ENCODE measurements around the gene MBD5.

MBD5 gene

GRCh38 chr2:148194882-148195281 lies 174.0 kb downstream of the MBD5 start:
- no peak for DNase-seq (ENCODE audit: low read depth, low spot score)
- no peak overlapping the region for H3K4me3 ChIP-seq (ENCODE audit: low read length)

DNA sequence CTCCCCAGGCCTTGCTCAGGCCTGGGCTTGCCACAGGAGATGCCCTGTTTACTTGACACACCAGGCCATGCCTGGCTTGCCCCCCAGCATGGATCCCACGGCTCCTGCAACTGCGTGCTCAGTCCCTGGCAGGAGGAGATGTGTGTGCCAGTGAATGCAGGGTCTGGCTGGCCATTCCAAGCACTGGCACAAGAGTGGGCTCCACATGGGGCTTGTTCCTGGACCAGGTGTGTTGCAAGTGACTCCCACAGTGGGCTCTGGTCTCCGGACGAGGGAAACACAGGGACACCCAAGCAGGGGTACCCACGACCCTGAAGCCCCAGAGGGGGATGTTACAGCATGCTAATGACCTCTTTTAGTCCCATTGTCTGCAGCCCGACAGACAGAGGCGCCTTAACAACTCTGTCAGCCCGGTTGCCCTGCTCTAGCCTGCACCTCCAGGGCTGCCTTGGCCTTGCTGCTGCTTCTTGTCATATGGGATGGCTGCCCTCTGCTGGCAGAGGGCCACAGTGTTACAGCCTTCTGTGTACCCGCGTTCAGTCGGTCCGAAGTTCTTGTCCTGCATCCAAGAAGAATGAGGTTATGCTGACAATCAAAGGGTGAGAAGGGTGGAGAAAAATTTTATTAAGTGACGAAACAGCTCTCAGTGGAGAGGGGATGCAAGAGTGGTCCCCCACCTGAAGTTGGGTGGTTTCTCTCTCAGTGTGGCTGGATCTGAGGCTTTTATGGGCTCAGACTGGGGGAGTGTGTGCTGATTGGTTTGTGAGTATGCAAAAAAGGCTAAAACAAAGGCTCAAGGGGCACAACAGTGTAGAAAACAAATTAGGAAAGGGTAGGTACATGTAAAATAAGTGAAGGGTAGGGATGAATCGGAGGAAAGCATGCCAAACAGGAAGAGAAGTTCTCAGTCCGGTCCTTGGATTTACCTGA lies 180.4 kb downstream of the MBD5 start:
- peak; percentile 45 for DNase-seq (ENCODE audit: low read depth, low spot score)
- H3K4me3 ChIP-seq (ENCODE audit: low read length), result no peak overlapping the region

DNA sequence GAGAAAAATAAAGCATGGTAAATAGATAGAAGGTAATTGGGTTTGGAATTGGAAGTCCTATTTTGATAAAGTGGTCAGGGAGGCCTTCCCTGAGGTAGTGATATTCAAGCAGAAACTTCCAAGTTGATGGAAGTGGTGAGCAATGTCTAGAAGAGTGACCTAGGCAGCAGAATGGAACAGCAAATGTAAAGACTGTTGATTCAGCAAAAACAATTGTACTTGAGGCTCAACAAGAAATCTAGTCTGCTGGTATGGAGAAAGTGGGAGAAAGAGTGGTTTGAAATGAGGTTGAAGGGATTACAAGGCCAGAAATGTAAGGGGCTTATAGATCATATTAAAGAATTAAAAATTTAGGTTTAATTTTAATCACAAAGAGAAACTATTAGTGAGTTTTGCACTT lies 181.3 kb downstream of the MBD5 start:
- no peak overlapping the region for H3K4me3 ChIP-seq (ENCODE audit: low read length)
- DNase-seq (ENCODE audit: low read depth, low spot score), result no peak

DNA sequence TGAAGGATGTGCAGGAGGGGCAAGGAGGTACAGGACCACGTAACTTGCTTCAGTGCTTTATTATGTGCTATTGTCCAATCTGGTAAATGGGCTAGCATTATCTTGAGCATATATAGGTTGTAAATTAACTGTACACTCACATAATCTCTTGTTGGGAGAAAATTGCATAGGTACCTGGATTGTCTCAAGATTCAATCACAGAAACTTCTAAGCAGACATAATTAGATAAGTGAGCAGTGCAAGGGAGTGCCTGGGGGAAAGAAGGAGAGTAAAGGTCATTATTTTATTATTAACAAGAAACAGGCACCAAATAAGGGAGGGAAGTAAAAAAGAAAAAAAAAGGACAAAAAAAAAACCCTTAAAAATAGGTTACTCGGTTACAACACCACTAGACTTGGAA lies 186.2 kb downstream of the MBD5 start:
- no peak for DNase-seq (ENCODE audit: low read depth, low spot score)
- no peak overlapping the region for H3K4me3 ChIP-seq (ENCODE audit: low read length)

DNA sequence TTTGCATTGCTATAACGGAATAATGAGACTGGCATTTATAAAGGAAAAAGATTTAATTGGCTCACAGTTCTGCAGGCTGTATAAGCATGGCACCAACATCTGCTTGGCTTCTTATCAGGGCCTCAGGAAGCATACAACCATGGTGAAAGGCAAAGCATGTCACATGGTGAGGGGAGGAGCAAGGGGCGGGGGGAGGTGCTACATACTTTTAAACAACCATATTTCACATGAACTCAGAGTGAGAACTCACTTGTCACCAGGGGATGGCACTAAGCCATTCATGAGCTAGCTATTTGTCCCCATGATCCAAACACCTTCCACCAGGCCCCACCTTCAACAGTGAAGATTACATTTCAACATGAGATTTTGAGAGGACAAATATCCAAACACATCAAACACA lies 188.7 kb downstream of the MBD5 start:
- H3K4me3 ChIP-seq (ENCODE audit: low read length), result no peak overlapping the region
- DNase-seq (ENCODE audit: low read depth, low spot score), result peak; percentile 19

GRCh38 chr2:148218326-148219075 lies 197.6 kb downstream of the MBD5 start:
- no peak for DNase-seq (ENCODE audit: low read depth, low spot score)
- no peak overlapping the region for H3K4me3 ChIP-seq (ENCODE audit: low read length)

GRCh38 chr2:148221166-148221565 lies 200.3 kb downstream of the MBD5 start:
- no peak for DNase-seq (ENCODE audit: low read depth, low spot score)
- H3K4me3 ChIP-seq (ENCODE audit: low read length), result no peak overlapping the region

- DNase-seq (ENCODE audit: low read depth, low spot score), result no peak
- no peak overlapping the region for H3K4me3 ChIP-seq (ENCODE audit: low read length)
Measured at GRCh38 chr2:148221926-148222325, 201.0 kb downstream of the MBD5 start.

GRCh38 chr2:148231858-148232257 lies 211.0 kb downstream of the MBD5 start:
- no peak overlapping the region for H3K4me3 ChIP-seq (ENCODE audit: low read length)
- DNase-seq (ENCODE audit: low read depth, low spot score), result no peak

GRCh38 chr2:148234143-148234542 lies 213.3 kb downstream of the MBD5 start:
- DNase-seq (ENCODE audit: low read depth, low spot score), result no peak
- no peak overlapping the region for H3K4me3 ChIP-seq (ENCODE audit: low read length)

DNA sequence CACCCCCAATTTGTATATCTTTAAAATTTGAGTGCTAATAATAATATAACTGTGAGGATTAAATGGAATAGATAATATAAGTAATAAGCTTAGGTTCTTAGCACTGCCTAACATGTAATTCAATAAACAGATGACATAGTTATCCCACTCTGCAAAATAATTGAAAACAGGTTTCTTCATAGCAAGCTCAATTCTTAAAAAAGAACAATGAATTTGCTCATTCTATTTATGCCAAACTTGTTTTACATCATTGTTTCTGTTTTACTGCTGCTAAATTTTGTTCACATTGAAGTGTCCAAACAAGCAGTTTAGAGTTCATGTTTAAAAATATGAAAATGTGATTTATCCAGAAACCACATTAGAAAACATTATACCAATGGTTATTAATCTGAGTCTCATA lies 217.0 kb downstream of the MBD5 start:
- no peak for DNase-seq (ENCODE audit: low read depth, low spot score)
- H3K4me3 ChIP-seq (ENCODE audit: low read length), result no peak overlapping the region

- DNase-seq (ENCODE audit: low read depth, low spot score), result no peak
- no peak overlapping the region for H3K4me3 ChIP-seq (ENCODE audit: low read length)
Measured at GRCh38 chr2:148238561-148238960, 217.7 kb downstream of the MBD5 start.

GRCh38 chr2:148240838-148241237 lies 219.9 kb downstream of the MBD5 start:
- no peak overlapping the region for H3K4me3 ChIP-seq (ENCODE audit: low read length)
- no peak for DNase-seq (ENCODE audit: low read depth, low spot score)

- no peak overlapping the region for H3K4me3 ChIP-seq (ENCODE audit: low read length)
- no peak for DNase-seq (ENCODE audit: low read depth, low spot score)
Measured at GRCh38 chr2:148244593-148245292, 223.9 kb downstream of the MBD5 start.

DNA sequence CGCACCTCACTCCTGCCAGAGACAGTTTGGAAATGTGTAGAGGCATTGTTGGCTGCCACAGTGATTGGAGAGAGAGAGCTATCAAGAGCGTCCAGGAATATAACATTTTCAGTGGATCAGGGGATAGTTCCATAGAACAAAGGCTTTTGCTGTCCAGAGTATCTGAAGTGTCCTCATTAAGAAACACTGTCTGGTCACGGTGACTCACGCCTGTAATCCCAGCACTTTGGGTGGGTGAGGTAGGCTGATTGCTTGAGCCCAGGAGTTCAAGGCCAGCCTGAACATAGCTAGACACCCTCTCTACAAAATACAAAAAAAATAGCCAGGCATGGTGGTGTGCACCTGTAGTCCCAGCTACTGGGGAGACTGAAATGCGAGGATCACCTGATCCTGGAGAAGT lies 231.1 kb downstream of the MBD5 start:
- H3K4me3 ChIP-seq (ENCODE audit: low read length), result no peak overlapping the region
- DNase-seq (ENCODE audit: low read depth, low spot score), result no peak

DNA sequence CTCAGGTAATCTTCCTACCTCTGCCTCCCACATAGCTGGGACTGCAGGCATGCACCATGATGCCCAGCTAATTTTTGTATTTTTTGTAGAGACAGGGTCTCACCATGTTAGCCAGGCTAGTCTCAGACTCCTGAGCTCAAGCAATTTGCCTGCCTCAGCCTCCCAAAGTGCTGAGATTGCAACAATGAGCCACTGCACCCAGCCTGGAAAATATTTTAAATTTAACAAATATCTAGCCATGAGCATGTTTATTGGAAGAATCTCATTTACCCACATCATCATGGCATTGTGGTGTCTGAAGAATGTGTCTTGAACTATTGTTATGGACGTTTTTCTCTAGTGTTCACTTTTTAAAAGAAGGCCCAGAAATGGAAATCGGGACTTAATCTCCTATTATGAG lies 231.8 kb downstream of the MBD5 start:
- H3K4me3 ChIP-seq (ENCODE audit: low read length), result no peak overlapping the region
- DNase-seq (ENCODE audit: low read depth, low spot score), result no peak

GRCh38 chr2:148253685-148254084 lies 232.8 kb downstream of the MBD5 start:
- peak; percentile 21 for DNase-seq (ENCODE audit: low read depth, low spot score)
- H3K4me3 ChIP-seq (ENCODE audit: low read length), result no peak overlapping the region

DNA sequence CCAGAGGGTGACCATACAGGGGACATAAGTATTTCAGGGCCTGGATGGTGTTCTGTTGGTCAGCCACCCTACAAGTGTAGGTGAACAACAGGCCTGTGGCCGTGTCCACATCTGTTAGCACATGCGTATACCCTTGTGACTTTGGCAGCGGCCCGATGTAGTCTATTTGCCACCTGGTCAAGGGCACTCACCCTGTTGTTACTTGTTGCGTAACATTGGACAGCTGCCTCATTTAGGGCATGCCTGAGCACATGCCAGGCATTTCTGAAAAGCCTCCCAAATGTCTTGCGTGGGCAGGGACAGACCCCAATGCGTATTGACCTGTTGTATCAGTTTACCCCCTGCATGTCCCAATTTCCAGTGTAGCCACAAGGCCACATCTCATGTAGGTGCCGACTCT lies 235.0 kb downstream of the MBD5 start:
- no peak overlapping the region for H3K4me3 ChIP-seq (ENCODE audit: low read length)
- no peak for DNase-seq (ENCODE audit: low read depth, low spot score)

GRCh38 chr2:148257276-148257675 lies 236.4 kb downstream of the MBD5 start:
- no peak for DNase-seq (ENCODE audit: low read depth, low spot score)
- no peak overlapping the region for H3K4me3 ChIP-seq (ENCODE audit: low read length)

GRCh38 chr2:148258124-148258523 lies 237.2 kb downstream of the MBD5 start:
- no peak overlapping the region for H3K4me3 ChIP-seq (ENCODE audit: low read length)
- DNase-seq (ENCODE audit: low read depth, low spot score), result no peak

Data from Jurkat, Clone E6-1 (cell line).